ENCODE data around the gene CACNG4. TPM values are rescaled to one million over a fixed set of nuclear protein-coding genes. Genes with fewer than 3 reads are reported as not detected.

The CACNG4 gene
- total and polyA plus RNA-seq, 2 of the 4 experiments (the other 2 are of a cell fraction), result under 0.01 to 0.53 TPM

- H2AK5ac ChIP-seq (ENCODE audit: low read depth, low read length), result no peak overlapping the region
- H3K27me3 ChIP-seq (ENCODE audit: control insufficient read depth, insufficient read depth, low read length), result peaks cover 32% of the 10 kb centered on the region
- in situ Hi-C loops (cut with MboI; ENCODE audit: low sequenced_read_pairs), result no loop called here
- no peak overlapping the region for H4K91ac ChIP-seq (ENCODE audit: insufficient read depth, low read depth, low read length)
- no peak overlapping the region for H2BK5ac ChIP-seq (ENCODE audit: low read depth, low read length, poor library complexity, severe bottlenecking)
- H3K4me2 ChIP-seq (ENCODE audit: low read depth, low read length), result no peak overlapping the region
- TF ChIP-seq BHLHE40 (IDR thresholded peaks at IDR 0.05; ENCODE audit: low read depth, low read length), result no peak
- no peak for TF ChIP-seq POLR2A (IDR thresholded peaks at IDR 0.05; ENCODE audit: low read depth, low read length)
- TF ChIP-seq MAZ (IDR thresholded peaks at IDR 0.05; ENCODE audit: borderline replicate concordance, low read depth, low read length), result no peak
- no peak for TF ChIP-seq MXI1 (IDR thresholded peaks at IDR 0.05; ENCODE audit: borderline replicate concordance, low read depth, low read length)
- no peak for TF ChIP-seq SMC3 (IDR thresholded peaks at IDR 0.05; ENCODE audit: low read depth, low read length)
- no peak for TF ChIP-seq CEBPB (IDR thresholded peaks at IDR 0.05; ENCODE audit: low read depth, low read length)
- TF ChIP-seq RFX5 (IDR thresholded peaks at IDR 0.05; ENCODE audit: low read depth, low read length), result no peak
- TF ChIP-seq RAD21 (IDR thresholded peaks at IDR 0.05; ENCODE audit: low read length), result no peak
- no peak for TF ChIP-seq FOS (IDR thresholded peaks at IDR 0.05; ENCODE audit: low read depth, low read length)
- no peak for TF ChIP-seq USF2 (IDR thresholded peaks at IDR 0.05; ENCODE audit: low read depth, low read length)
- TF ChIP-seq CHD1 (IDR thresholded peaks at IDR 0.05; ENCODE audit: low read depth, low read length), result no peak
- TF ChIP-seq RCOR1 (IDR thresholded peaks at IDR 0.05; ENCODE audit: insufficient replicate concordance, low read length), result no peak
- TF ChIP-seq, protein P1, sequence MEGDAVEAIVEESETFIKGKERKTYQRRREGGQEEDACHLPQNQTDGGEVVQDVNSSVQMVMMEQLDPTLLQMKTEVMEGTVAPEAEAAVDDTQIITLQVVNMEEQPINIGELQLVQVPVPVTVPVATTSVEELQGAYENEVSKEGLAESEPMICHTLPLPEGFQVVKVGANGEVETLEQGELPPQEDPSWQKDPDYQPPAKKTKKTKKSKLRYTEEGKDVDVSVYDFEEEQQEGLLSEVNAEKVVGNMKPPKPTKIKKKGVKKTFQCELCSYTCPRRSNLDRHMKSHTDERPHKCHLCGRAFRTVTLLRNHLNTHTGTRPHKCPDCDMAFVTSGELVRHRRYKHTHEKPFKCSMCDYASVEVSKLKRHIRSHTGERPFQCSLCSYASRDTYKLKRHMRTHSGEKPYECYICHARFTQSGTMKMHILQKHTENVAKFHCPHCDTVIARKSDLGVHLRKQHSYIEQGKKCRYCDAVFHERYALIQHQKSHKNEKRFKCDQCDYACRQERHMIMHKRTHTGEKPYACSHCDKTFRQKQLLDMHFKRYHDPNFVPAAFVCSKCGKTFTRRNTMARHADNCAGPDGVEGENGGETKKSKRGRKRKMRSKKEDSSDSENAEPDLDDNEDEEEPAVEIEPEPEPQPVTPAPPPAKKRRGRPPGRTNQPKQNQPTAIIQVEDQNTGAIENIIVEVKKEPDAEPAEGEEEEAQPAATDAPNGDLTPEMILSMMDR (conservative IDR thresholded peaks at IDR 0.05; ENCODE audit: low read depth, low read length), result no peak
- no peak overlapping the region for H3K9ac ChIP-seq (ENCODE audit: low read depth, low read length)
- H2BK20ac ChIP-seq (ENCODE audit: low read depth, low read length), result no peak overlapping the region
- no peak overlapping the region for H3K27ac ChIP-seq (ENCODE audit: insufficient read depth, low read length)
- ChIA-PET CTCF (no interaction called here), POLR2A (ENCODE audit: unreplicated experiment) (no interaction called here)
- no peak overlapping the region for H3K4ac ChIP-seq (ENCODE audit: low read depth, low read length)
- 81% methylated on average over 6 of the region's 12 CpGs; no CpG with 5 or more reads in 1 of the 2 experiments for WGBS, 2 experiments (ENCODE audit: extremely low coverage in 2 of 2, insufficient read length in 1 of 2)
- H3K79me1 ChIP-seq (ENCODE audit: low read depth in 1 of 2, low read length in 2 of 2), result no peaks in the 10 kb centered on the region
- no peak overlapping the region for H2AK9ac ChIP-seq (replicated peaks; ENCODE audit: low read depth, low read length, poor library complexity)
- H2AFZ ChIP-seq (replicated peaks; ENCODE audit: low read length, poor library complexity), result no peak overlapping the region
- H3K18ac ChIP-seq (ENCODE audit: low read depth, low read length), result no peak overlapping the region
- H2BK15ac ChIP-seq (ENCODE audit: low read depth, low read length), result no peak overlapping the region
- DNase-seq (no peak), ATAC-seq (ENCODE audit: low read depth) (no peak)
- dilution Hi-C loops (cut with HindIII; ENCODE audit: low sequenced_read_pairs, unreplicated experiment), result no loop called here
- no peak overlapping the region for H3K14ac ChIP-seq (replicated peaks; ENCODE audit: low read depth, low read length)
- no peaks in the 10 kb centered on the region for H3K4me1 ChIP-seq (ENCODE audit: control insufficient read depth, insufficient read depth, low read length)
- no peaks in the 10 kb centered on the region for H4K20me1 ChIP-seq (ENCODE audit: insufficient read depth, low read length)
- H3K9me3 ChIP-seq (ENCODE audit: control insufficient read depth, insufficient read depth, low read length), result no peaks in the 10 kb centered on the region
- H3K9me1 ChIP-seq (ENCODE audit: insufficient read depth, low read length), result no peaks in the 10 kb centered on the region
- H4K5ac ChIP-seq (ENCODE audit: low read depth, low read length), result no peak overlapping the region
- H4K8ac ChIP-seq (ENCODE audit: low read depth in 2 of 2, low read length in 2 of 2), result no peak overlapping the region
- no peak overlapping the region for H2BK120ac ChIP-seq (ENCODE audit: low read depth, low read length)
- no peaks in the 10 kb centered on the region for H3K36me3 ChIP-seq (ENCODE audit: control insufficient read depth, insufficient read depth, low read length)
- intact Hi-C loops (cut with micrococcal nuclease), result no loop called here
- no TSS peak for BruUV-seq (replicated peaks)
- no peak overlapping the region for H3K4me3 ChIP-seq (ENCODE audit: insufficient read depth, low read depth, low read length)
- H3K56ac ChIP-seq (ENCODE audit: extremely low read depth, insufficient read depth, low read length), result no peak overlapping the region
- no peak overlapping the region for H3K23ac ChIP-seq (ENCODE audit: low read depth, low read length)
These were observed 28.5 kb downstream of the CACNG4 start for GRCh38 chr17:66992911-66993442.

Data from IMR-90 (cell line).